NCI-H1930 (cell line): ENCODE data around the gene LPAR2.

ENCODE experiments used
- DNase-seq, 2 experiments: peaks; one replicate each; lab custom pipeline; 2025; lab: John Stamatoyannopoulos, UW

LPAR2 gene

GRCh38 chr19:19653597-19654147 lies 25.7 kb upstream of the LPAR2 start:
- DNase-seq = no peak

- no peak for DNase-seq
Observed at GRCh38 chr19:19652482-19653295, 24.7 kb upstream of the LPAR2 start.

- DNase-seq = no peak
Observed at GRCh38 chr19:19651076-19651475, 23.1 kb upstream of the LPAR2 start.

GRCh38 chr19:19650331-19650730 lies 22.3 kb upstream of the LPAR2 start:
- no peak for DNase-seq

GRCh38 chr19:19649580-19649995 lies 21.6 kb upstream of the LPAR2 start:
- no peak for DNase-seq

- no peak for DNase-seq
Observed at GRCh38 chr19:19649155-19649554, 21.1 kb upstream of the LPAR2 start.

DNA sequence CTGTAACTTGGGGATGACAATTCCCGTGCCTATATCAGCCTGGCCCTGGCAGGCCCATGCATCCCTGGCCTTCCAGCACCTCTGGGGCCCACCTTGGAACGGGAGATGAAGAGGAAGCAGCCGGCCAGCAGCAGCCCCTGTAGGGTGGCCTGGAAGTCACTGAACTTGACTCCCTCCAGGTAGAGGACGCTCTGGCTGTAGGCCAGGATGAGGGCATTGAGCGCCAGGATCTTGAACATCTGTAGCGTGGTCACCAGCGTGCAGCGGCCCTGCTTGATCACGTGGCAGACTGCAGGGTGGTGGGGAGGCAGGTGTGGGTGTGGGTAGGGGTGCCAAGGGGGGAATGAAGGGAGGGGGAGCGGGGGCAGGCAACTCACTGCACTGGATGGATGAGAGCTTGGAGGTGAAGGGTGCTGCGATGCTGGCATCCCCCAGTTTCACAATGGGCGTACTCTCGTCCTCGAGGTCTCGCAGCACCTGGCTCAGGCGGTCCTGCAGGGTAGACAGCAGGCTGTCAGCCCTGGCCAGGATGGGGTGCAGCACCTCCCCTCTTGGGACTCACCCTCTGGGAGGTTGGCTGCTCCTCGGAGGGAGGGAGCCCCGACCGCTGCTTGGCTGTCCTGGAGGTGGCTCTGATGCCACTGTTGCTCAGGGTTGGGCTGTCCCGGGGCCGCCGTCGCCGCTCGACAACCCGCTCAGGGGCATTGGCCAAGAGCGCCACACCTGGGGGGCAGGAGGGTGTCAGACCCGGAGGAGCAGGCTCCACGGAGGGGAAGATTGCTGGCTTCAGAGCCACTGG lies 19.2 kb upstream of the LPAR2 start:
- DNase-seq = no peak

GRCh38 chr19:19645233-19645870 lies 17.3 kb upstream of the LPAR2 start:
- DNase-seq = no peak

- DNase-seq = no peak
Observed at GRCh38 chr19:19644054-19644388, 16.0 kb upstream of the LPAR2 start.

DNA sequence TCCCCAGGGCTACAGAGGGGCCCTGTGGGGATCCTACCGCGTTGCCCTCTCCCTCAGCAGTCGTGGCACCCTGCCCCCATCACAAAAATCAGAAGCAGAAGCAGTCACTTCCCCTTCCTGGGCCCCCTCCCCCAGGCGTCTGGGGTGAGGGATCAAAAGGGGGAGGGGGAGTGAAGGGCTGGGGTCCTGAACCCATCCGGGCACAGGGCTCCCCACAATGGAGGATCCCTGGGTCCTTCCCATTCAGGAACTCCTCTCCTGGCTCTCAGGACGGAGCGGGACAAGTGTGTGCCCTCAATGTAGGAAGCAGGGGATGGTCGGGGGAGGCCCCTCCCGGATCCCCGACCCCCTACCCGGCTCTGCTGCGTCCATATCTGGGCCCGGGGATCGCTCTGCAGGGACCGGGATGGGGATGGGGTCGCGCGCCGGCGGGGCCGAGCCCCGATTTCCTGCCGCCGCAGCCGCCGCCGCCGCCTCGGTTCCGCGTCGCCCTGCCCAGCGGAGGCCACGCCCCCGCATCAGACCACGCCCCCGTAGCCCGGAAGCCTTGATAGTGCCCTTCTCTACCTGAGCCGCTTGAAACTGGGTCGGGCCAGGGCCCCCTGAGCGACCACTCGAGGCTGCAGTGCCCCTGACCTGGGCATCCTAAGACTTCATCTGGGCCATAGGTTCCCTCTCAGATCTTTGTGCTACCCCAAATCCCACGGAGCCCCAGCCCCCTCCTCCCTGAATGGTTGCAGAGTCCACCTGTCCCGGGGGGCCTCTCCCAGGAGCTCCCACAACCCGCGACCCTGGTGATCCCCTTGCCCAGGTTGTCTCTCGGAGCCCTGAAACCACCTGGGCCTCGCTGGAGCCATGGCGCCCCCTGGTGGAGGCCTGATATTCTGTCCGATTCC lies 15.4 kb upstream of the LPAR2 start, which contains the start of gene GMIP:
GMIP (minus strand) TSS at position 500 of the 896 bp plus-strand sequence; CDS start at position 372, 128 bp downstream.
- DNase-seq = peak; percentile 30 to 46

- no peak for DNase-seq
Observed at GRCh38 chr19:19642506-19643157, 14.6 kb upstream of the LPAR2 start.

DNA sequence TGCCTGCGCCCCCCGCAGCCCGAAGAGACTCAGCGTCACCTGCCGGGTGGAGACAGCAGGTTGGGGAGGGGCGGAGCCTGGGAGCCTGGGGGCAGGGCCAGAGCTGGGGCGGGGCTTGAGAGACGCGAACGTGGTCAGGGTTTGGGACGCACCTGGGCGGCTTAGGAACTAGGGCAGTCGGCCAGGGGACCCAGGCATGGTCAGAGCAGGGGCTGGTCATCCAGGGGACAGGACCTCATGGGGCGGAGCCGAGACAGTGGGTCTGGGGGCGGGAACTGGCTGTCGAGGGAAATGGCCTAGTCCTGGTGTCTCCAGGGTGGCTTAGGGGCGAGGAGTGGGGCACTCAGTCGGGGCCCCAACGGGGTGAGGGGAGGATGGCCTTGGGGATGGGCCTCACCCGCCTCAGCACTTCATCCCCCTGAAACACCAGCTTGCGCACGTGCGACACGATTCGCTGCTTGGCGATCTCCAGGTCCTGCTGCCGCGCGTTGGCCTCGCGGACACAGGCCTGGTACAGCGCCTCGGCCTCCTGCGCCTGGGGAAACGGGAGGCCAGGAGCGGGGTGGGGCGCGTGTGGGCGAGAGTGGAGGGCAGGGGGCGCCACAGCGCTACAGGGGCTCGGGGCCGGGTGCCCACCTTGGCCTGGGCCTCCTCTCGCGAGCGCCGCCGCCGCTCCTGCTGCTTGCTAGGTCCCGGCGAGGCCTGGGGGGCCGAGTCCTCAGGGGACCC lies 9.7 kb upstream of the LPAR2 start:
- DNase-seq = no peak

DNA sequence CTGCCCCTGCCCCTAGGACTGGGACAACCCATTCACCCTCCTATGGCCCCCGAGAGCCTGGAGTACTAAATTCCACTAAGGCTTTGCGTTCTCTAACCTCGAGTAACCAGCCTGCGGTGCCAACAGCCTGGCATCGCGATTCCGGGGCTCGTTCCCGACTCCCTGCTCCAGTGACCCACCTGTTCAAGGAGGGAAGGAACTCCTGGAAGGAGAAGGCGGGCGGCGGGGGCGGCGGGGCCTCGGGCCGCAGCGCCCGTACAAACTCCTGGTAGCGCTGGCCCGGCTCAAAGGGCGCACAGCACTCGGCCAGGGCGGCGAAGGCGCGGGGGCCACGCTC lies 9.1 kb upstream of the LPAR2 start:
- DNase-seq = no peak

- no peak for DNase-seq
Observed at GRCh38 chr19:19636573-19637185, 8.7 kb upstream of the LPAR2 start.

DNA sequence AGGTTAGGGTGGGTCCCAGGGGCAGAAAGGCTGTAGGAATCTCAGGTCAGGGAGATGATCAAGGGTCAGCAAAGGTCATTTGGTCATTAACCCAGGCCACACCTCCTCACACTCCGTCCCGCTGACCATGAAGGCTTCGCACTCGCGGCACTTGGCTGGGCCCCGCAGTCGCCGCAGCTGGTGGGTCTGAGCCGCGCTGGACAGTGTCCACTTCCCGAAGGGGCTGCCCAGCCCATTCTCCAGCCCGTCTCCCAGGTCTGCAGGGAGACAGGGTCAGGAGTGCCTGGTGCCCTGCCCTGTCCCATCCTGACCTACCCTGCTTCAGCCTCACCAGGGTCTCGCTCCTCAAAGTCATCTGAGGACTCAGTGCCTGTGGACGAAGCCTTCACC lies 7.3 kb upstream of the LPAR2 start:
- DNase-seq = no peak

- DNase-seq = no peak
Observed at GRCh38 chr19:19634516-19635312, 6.7 kb upstream of the LPAR2 start.

DNA sequence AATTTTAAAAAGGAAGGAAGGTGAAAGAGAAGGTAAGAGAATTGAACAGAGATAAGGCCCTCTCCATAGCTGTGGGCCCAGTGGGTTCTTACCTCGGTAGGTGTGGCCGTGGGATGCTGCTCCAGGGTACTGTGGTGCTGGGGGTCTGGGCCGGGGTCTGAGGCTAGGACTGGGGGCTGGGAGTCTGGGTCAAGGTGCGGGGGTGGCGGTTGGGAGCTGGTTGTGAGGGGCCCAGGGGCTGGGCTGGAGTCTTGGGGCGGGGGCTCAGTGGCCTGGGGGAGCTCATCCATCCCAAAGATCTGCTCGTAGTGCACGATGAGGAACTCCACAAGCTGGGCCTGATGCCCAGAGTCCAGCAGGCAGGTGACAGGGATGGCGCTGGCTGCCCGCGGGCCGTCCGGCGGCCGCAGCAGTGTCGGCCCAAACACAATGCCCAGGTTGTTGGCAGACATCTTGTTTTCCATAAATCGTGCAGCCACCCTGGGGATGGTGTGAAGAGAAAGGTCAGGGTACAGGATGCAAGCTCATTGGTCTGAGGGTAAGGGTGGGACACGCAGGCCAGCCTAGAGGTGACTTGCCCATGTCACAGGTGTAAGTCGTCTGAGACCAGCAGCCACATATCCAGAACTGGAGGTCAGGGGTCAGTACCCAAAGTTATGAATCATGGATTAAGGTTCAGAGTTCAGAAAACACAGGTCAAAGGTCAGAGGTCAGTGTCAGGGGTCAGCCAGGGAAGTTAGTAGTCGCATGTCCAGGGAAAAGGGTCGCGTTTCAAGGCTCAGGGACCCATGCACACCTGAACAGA lies 5.9 kb upstream of the LPAR2 start:
- DNase-seq = no peak

- DNase-seq = no peak
Observed at GRCh38 chr19:19632661-19633060, 4.6 kb upstream of the LPAR2 start.
